GM12864 (cell line): ENCODE measurements around the gene SYNPO2.

Experiments
- DNase-seq: peaks from one replicate; pipeline ENCODE4 v3.0.0-alpha.2; 2011; ENCODE audit warnings: low read depth
- H3K4me3 ChIP-seq: 2 replicates; pipeline ENCODE4 v1.5.1; 2011; ENCODE audit warnings: mild to moderate bottlenecking, low read depth, low read length, control low read depth
- CTCF ChIP-seq: IDR thresholded peaks from 2 replicates; pipeline ENCODE4 v1.5.1; 2011; ENCODE audit warnings: low read depth, mild to moderate bottlenecking, moderate library complexity, low read length, control low read depth, inconsistent platforms; ENCODE audit errors: missing control alignments

The SYNPO2 gene

DNA sequence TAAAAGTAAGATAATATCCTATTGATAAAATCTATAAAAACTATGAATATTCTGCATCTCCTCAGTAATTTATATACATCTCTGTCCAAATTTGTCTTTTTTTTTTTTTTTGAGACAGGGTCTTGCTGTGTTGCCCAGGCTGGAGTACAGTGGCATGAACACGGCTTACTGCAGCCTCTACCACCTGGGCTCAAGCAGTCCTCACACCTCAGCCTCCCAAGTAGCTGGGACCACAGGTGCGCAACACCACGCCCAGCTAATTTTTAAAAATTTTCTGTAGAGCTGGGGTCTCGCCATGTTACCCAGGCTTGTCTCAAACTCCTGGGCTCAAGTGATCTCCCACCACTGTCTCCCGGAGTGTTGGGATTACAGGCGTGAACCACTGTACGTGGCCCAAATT, 40.4 kb upstream of the SYNPO2 start:
- no peak for TF ChIP-seq CTCF
- no peak overlapping the region for H3K4me3 ChIP-seq

DNA sequence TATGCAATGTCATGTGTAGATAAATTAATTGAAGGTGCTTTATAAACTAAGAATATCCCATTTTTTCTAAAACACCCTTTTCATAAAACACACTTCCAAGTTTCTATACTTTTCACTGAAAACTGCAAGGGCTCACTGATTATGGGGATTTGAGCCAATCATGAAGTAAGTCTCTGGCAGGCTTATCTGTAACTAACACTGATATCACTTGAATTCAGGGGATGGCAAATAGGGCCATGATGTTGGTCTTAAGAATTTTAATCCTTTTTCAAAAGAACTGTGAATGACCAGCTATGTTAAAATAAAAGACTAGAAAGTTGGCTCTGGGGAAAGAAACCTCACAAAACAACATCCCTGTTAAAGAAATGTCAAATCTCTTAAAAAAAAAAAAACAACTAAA, 39.8 kb upstream of the SYNPO2 start:
- DNase-seq = no peak
- no peak overlapping the region for H3K4me3 ChIP-seq
- no peak for TF ChIP-seq CTCF

More for the DNA sequence above, 40.4 kb upstream of the SYNPO2 start:
- DNase-seq = no peak

- no peak overlapping the region; the same call in 1 of the 2 replicates for H3K4me3 ChIP-seq
- DNase-seq = no peak
- TF ChIP-seq CTCF = no peak
These were observed 38.7 kb upstream of the SYNPO2 start for GRCh38 chr4:118849867-118850487.

DNA sequence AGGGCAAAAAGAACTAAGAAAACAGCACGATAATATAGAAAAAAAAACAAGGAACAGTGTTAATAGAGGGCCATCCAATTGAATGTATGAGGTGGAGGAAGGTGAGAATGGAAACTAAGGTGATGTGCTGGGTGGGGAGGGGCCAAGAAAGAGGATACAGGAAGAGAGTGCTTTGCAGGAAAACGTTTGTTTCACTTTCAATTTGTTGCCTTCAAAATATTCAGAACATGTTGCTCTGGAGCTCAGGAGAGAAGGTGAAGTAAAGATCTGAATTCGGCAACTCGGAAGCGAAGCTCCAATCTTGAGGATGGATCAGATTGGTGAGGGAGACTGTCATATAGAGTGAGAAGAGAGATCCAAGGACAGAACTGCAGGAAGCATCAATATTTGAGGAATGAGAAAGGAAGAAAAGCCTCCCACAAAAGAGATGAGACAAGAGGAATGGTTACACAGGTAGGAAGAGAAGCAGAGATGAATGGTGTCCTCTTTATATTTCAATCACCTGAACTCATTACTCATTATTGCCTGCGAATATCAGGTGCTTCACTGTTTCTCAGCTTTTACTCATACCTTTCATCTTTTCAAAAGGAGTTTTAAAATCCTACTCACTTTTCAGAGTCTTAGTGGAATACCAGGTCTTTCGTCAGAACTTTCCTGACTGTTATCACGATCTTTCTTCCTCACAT, 38.0 kb upstream of the SYNPO2 start:
- DNase-seq = no peak
- H3K4me3 ChIP-seq = peak overlapping the region; percentile 11
- TF ChIP-seq CTCF = no peak

DNA sequence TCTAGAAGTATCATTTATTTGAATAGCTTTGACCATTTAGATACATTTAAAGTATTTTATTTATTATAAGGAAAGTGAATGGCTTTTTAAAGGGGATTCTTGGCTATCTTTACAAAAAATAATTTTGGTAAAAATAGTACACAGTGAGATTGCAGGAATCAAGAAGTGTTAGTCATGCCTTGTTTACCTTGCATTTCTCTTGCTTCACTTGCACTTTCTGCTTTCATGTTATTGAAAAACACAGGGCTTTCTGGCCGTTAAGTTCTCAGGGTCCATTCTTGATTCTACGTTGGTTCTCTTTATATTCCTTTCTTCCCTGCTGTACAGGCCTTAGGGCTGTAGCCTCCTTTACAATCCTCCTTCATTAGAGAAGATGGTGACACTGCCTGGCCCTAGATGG, 30.9 kb upstream of the SYNPO2 start:
- TF ChIP-seq CTCF = no peak
- H3K4me3 ChIP-seq = no peak overlapping the region
- no peak for DNase-seq

GRCh38 chr4:118858779-118859178, 29.9 kb upstream of the SYNPO2 start:
- no peak for TF ChIP-seq CTCF
- no peak for DNase-seq
- no peak overlapping the region for H3K4me3 ChIP-seq
